Measurements from ENCODE around the gene ZNRF1. TPM values are rescaled to one million over a fixed set of nuclear protein-coding genes. Genes with fewer than 3 reads are reported as not detected.

Gene ZNRF1
- total and polyA plus RNA-seq, 4 donors = 7.9 to 10.9 (median 9.2) TPM

GRCh38 chr16:75099738-75100602 is 101.1 kb downstream of the ZNRF1 start:
- peaks cover 0 to 7% (median 0%) of the 10 kb centered on the region in 4 donors for H3K4me1 ChIP-seq (ENCODE audit: control insufficient read depth in 4 of 4, insufficient read depth in 4 of 4, low read length in 3 of 4)
- no peaks in the 10 kb centered on the region for H3K9me3 ChIP-seq (ENCODE audit: control insufficient read depth in 4 of 4, low read length in 3 of 4)
- no peak for DNase-seq (ENCODE audit: low spot score)
- peak overlapping the region in 1 of 2 donors; percentile 32 for H3K27ac ChIP-seq (ENCODE audit: low read depth in 1 of 2, low read length in 2 of 2)
- no peak for TF ChIP-seq TAF1 (conservative IDR thresholded peaks at IDR 0.05)
- peak in 1 of 2 donors; percentile 29 for TF ChIP-seq RAD21 (IDR thresholded peaks at IDR 0.05)
- TF ChIP-seq NR2F2 (IDR thresholded peaks at IDR 0.05) = peak; percentile 21
- no peaks in the 10 kb centered on the region for H3K27me3 ChIP-seq (ENCODE audit: control insufficient read depth in 4 of 4, insufficient read depth in 4 of 4, low read length in 3 of 4)
- WGBS = 82% methylated on average over 16 of the region's 16 CpGs
- peaks cover 0 to 2% (median 0%) of the 10 kb centered on the region in 4 donors for H3K36me3 ChIP-seq (ENCODE audit: control insufficient read depth in 4 of 4, insufficient read depth in 3 of 4, low read depth in 1 of 4, low read length in 3 of 4)
- no peak overlapping the region for H3K9ac ChIP-seq (ENCODE audit: low read depth in 1 of 2, low read length in 2 of 2)
- no peak overlapping the region for H3K4me3 ChIP-seq (ENCODE audit: low read depth in 1 of 3, low read length in 3 of 3)

- H3K4me3 ChIP-seq (ENCODE audit: low read depth in 1 of 3, low read length in 3 of 3) = no peak overlapping the region
- DNase-seq (ENCODE audit: low spot score) = no peak
- no peaks in the 10 kb centered on the region for H3K27me3 ChIP-seq (ENCODE audit: control insufficient read depth in 4 of 4, insufficient read depth in 4 of 4, low read length in 3 of 4)
- no peak overlapping the region for H3K27ac ChIP-seq (ENCODE audit: low read depth in 1 of 2, low read length in 2 of 2)
- TF ChIP-seq GABPA (IDR thresholded peaks at IDR 0.05 in 1 of 2, conservative IDR thresholded peaks at IDR 0.05 in 1 of 2) (no peak), FOXA1 (IDR thresholded peaks at IDR 0.05) (no peak), ATF3 (IDR thresholded peaks at IDR 0.05) (no peak)
- 88% methylated on average over 3 of the region's 3 CpGs for WGBS
- H3K4me1 ChIP-seq (ENCODE audit: control insufficient read depth in 4 of 4, insufficient read depth in 4 of 4, low read length in 3 of 4) = peaks cover 0 to 7% (median 3%) of the 10 kb centered on the region in 4 donors
- peaks cover 0 to 2% (median 0%) of the 10 kb centered on the region in 4 donors for H3K36me3 ChIP-seq (ENCODE audit: control insufficient read depth in 4 of 4, insufficient read depth in 3 of 4, low read depth in 1 of 4, low read length in 3 of 4)
- H3K9ac ChIP-seq (ENCODE audit: low read depth in 1 of 2, low read length in 2 of 2) = no peak overlapping the region
- H3K9me3 ChIP-seq (ENCODE audit: control insufficient read depth in 4 of 4, low read length in 3 of 4) = no peaks in the 10 kb centered on the region
Observed at GRCh38 chr16:75100603-75100990, 101.8 kb downstream of the ZNRF1 start.

GRCh38 chr16:75101635-75102034 is 102.8 kb downstream of the ZNRF1 start:
- H3K27ac ChIP-seq (ENCODE audit: low read depth in 1 of 2, low read length in 2 of 2) = no peak overlapping the region
- no peak overlapping the region for H3K4me3 ChIP-seq (ENCODE audit: low read depth in 1 of 3, low read length in 3 of 3)
- no peak for DNase-seq (ENCODE audit: low spot score)
- TF ChIP-seq FOXA2 (IDR thresholded peaks at IDR 0.05) (no peak), REST (IDR thresholded peaks at IDR 0.05) (no peak), TAF1 (conservative IDR thresholded peaks at IDR 0.05) (no peak), JUND (IDR thresholded peaks at IDR 0.05) (no peak), NR2F2 (IDR thresholded peaks at IDR 0.05) (no peak), ATF3 (IDR thresholded peaks at IDR 0.05) (no peak), RXRA (IDR thresholded peaks at IDR 0.05) (no peak), CTCF (IDR thresholded peaks at IDR 0.05; ENCODE audit: low read depth, low read length, missing input control) (no peak), SP1 (IDR thresholded peaks at IDR 0.05) (no peak), GABPA (IDR thresholded peaks at IDR 0.05 in 1 of 2, conservative IDR thresholded peaks at IDR 0.05 in 1 of 2) (no peak), MAX (IDR thresholded peaks at IDR 0.05) (no peak), HNF4A (conservative IDR thresholded peaks at IDR 0.05) (no peak), FOXA1 (IDR thresholded peaks at IDR 0.05) (no peak), RAD21 (IDR thresholded peaks at IDR 0.05) (no peak), HNF4G (IDR thresholded peaks at IDR 0.05) (no peak), YY1 (IDR thresholded peaks at IDR 0.05) (no peak), EGR1 (IDR thresholded peaks at IDR 0.05; ENCODE audit: low read depth in 2 of 2) (no peak), ZBTB33 (IDR thresholded peaks at IDR 0.05) (no peak)
- WGBS = 96% methylated on average over 3 of the region's 3 CpGs
- H3K27me3 ChIP-seq (ENCODE audit: control insufficient read depth in 4 of 4, insufficient read depth in 4 of 4, low read length in 3 of 4) = no peaks in the 10 kb centered on the region
- H3K4me1 ChIP-seq (ENCODE audit: control insufficient read depth in 4 of 4, insufficient read depth in 4 of 4, low read length in 3 of 4) = peaks cover 0 to 10% (median 3%) of the 10 kb centered on the region in 4 donors
- no peak overlapping the region for H3K9ac ChIP-seq (ENCODE audit: low read depth in 1 of 2, low read length in 2 of 2)
- no peaks in the 10 kb centered on the region for H3K9me3 ChIP-seq (ENCODE audit: control insufficient read depth in 4 of 4, low read length in 3 of 4)
- H3K36me3 ChIP-seq (ENCODE audit: control insufficient read depth in 4 of 4, insufficient read depth in 3 of 4, low read depth in 1 of 4, low read length in 3 of 4) = no peaks in the 10 kb centered on the region
